GM23248 (cell line): ENCODE data around the gene MSL1.

Source experiments
- EZH2 ChIP-seq: fragments of 200-600 bp; sonication (generic); IDR thresholded peaks from 2 replicates; pipeline ENCODE4 v1.6.1; 2018; ENCODE audit warnings: antibody characterized with exemption, mild to moderate bottlenecking; ENCODE audit not compliant: insufficient read depth, poor library complexity, severe bottlenecking
- EZH2phosphoT487 ChIP-seq: fragments of 200-600 bp; sonication (generic); IDR thresholded peaks from 2 replicates; pipeline ENCODE4 v1.6.1; 2018; ENCODE audit warnings: antibody characterized with exemption, moderate library complexity, mild to moderate bottlenecking, low read depth; ENCODE audit not compliant: insufficient read depth

DNA sequence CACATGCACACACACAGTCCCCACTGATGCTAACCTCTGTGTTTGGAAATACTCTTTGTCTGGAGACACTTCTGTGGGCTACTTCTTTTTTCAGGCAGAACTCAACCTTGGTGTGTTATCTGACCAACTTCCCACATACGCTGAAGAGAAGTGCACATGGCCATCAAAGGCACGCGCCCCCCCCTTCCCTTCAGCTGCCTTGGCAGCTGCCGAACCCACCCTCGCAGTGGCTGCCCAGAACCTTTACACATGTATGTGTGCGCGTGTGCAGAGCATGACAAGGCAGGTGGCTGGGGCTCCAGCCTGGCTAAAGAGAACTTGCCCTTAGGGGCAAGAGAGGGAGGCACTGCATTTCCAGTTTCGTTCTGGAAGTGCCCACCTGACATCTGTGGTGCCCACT, 59.4 kb downstream of the MSL1 start:
- no peak for TF ChIP-seq EZH2
- no peak for TF ChIP-seq EZH2phosphoT487
